Activated CD4-positive, alpha-beta T cell treated with anti-CD3 and anti-CD28 coated beads for 48 hours (primary cell): Measurements from ENCODE around the gene SP1.
"Not testable (repeated sequence)": the region's sequence is repeated elsewhere in the genome, so short reads cannot be mapped to it uniquely, and the experiment has no call there.

ENCODE experiments used
- DNase-seq: peaks from one replicate; pipeline ENCODE4 v3.0.0-alpha.2; 2020

Gene SP1

GRCh38 chr12:53380104-53380793, at the start of gene SP1:
TSS of gene SP1 (plus strand) at chr12:53380176. CDS start at chr12:53380292, 116 bp downstream.
- DNase-seq = peak; percentile 100

GRCh38 chr12:53330671-53331070, 49.3 kb upstream of the SP1 start:
- no peak for DNase-seq

- DNase-seq = not testable (repeated sequence)
These were observed 47.6 kb upstream of the SP1 start for GRCh38 chr12:53332339-53332738.

- no peak for DNase-seq
These were observed 47.2 kb upstream of the SP1 start for GRCh38 chr12:53332744-53333143.

- no peak for DNase-seq
These were observed 46.7 kb upstream of the SP1 start for GRCh38 chr12:53333289-53333688.

GRCh38 chr12:53333845-53334244, 46.1 kb upstream of the SP1 start:
- no peak for DNase-seq

- no peak for DNase-seq
These were observed 45.2 kb upstream of the SP1 start for GRCh38 chr12:53334822-53335221.

- DNase-seq = no peak
These were observed 43.7 kb upstream of the SP1 start, which contains the start of gene SP7 for GRCh38 chr12:53336181-53336681. TSS of gene SP7 (minus strand) at chr12:53336354. CDS start at chr12:53335646, 708 bp downstream.

- DNase-seq = no peak
These were observed 42.0 kb upstream of the SP1 start for GRCh38 chr12:53338017-53338416.

- DNase-seq = no peak
These were observed 41.1 kb upstream of the SP1 start for GRCh38 chr12:53338916-53339315.

- peak; percentile 13 for DNase-seq
These were observed 39.6 kb upstream of the SP1 start for GRCh38 chr12:53340398-53340797.

- no peak for DNase-seq
These were observed 36.5 kb upstream of the SP1 start for GRCh38 chr12:53343449-53343848.

GRCh38 chr12:53343969-53344368, 36.0 kb upstream of the SP1 start:
- no peak for DNase-seq

- no peak for DNase-seq
These were observed 35.5 kb upstream of the SP1 start for GRCh38 chr12:53344487-53344823.

- DNase-seq = peak; percentile 79
These were observed 35.0 kb upstream of the SP1 start for GRCh38 chr12:53344824-53345485.

GRCh38 chr12:53345486-53346188, 34.3 kb upstream of the SP1 start:
- DNase-seq = no peak

- no peak for DNase-seq
These were observed 33.5 kb upstream of the SP1 start for GRCh38 chr12:53346491-53346890.

GRCh38 chr12:53347905-53348304, 32.1 kb upstream of the SP1 start:
- DNase-seq = no peak

GRCh38 chr12:53352331-53353256, 27.4 kb upstream of the SP1 start:
- DNase-seq = peak; percentile 88

- no peak for DNase-seq
These were observed 26.7 kb upstream of the SP1 start for GRCh38 chr12:53353257-53353655.

GRCh38 chr12:53355121-53355520, 24.9 kb upstream of the SP1 start:
- no peak for DNase-seq

GRCh38 chr12:53358836-53359419, 21.0 kb upstream of the SP1 start:
- no peak for DNase-seq
